A549 (cell line): Measurements from ENCODE around the gene XRCC5. TPM values are rescaled to one million over a fixed set of nuclear protein-coding genes. Genes with fewer than 3 reads are reported as not detected.
A peak's percentile ranks its signal among the peaks of the same experiment; 100 is the strongest.

Source experiments
- ATAC-seq, 2 experiments: fragments of 200-7000 bp in 1 of 2; fragments of >200 bp in 1 of 2; cut with Nextera tagmentation in 1 of 2; cut with Tn5 transposase in 1 of 2; 3 replicates each; pipeline versions ENCODE4 v1.8.0 to v1.9.1; 2018 to 2020; ENCODE audit warnings: mild to moderate bottlenecking in 1 of 2, moderate library complexity in 1 of 2
- CTCF ChIA-PET: fragments of 300-600 bp; sonication (Branson Sonifier 250); formaldehyde crosslinking; extraction: SDS; loops from one replicate; lab custom pipeline; 2021; ENCODE audit warnings: antibody characterized with exemption, inconsistent platforms; lab: Yijun Ruan, JAX
- POLR2A ChIA-PET: fragments of 350-600 bp; formaldehyde crosslinking; extraction: SDS; loops from one replicate; lab custom pipeline; 2021; ENCODE audit warnings: antibody characterized with exemption, inconsistent platforms; lab: Yijun Ruan, JAX
- DNase-seq, 2 experiments: peaks; one replicate each; pipeline versions ENCODE4 v3.0.0 to v3.0.0-alpha.2; 2011 to 2016; ENCODE audit warnings: low read depth in 1 of 2, low spot score in 1 of 2
- FAIRE-seq: peaks from 2 replicates; lab custom pipeline; 2011; peaks lifted over from hg19 to GRCh38; lab: Jason Lieb, UNC
- H3K27ac ChIP-seq, 2 experiments: fragments of >200 bp; sonication (Bioruptor Twin); formaldehyde crosslinking; 3 replicates each; pipeline ENCODE4 v1.5.1; 2016 to 2017
- H3K4me1 ChIP-seq: fragments of >200 bp; sonication (Bioruptor Twin); formaldehyde crosslinking; 3 replicates; pipeline ENCODE4 v1.6.1; 2016
- H3K4me2 ChIP-seq: fragments of >200 bp; sonication (Bioruptor Twin); formaldehyde crosslinking; 3 replicates; pipeline ENCODE4 v1.6.1; 2016
- H3K4me3 ChIP-seq: fragments of >200 bp; sonication (Bioruptor Twin); formaldehyde crosslinking; 3 replicates; pipeline ENCODE4 v1.5.1; 2016
- H3K9me3 ChIP-seq: fragments of >200 bp; sonication (Bioruptor Twin); formaldehyde crosslinking; 3 replicates; pipeline ENCODE4 v1.6.1; 2016
- CBX2 ChIP-seq: fragments of 200-600 bp; sonication (generic); IDR thresholded peaks from 2 replicates; pipeline ENCODE4 v1.6.1; 2016; ENCODE audit warnings: low read depth, mild to moderate bottlenecking, borderline replicate concordance
- CEBPB ChIP-seq, 2 experiments: fragments of >200 bp in 1 of 2; sonication (Bioruptor Twin) in 1 of 2; formaldehyde crosslinking in 1 of 2; IDR thresholded peaks; 2 replicates each; pipeline ENCODE4 v1.6.1; 2012 to 2016
- EHF ChIP-seq: fragments of 250-450 bp; sonication (Bioruptor Pico); IDR thresholded peaks from 2 replicates; pipeline ENCODE4 v1.5.0; 2020; ENCODE audit warnings: mild to moderate bottlenecking
- EHMT2 ChIP-seq: fragments of 200-600 bp; sonication (generic); IDR thresholded peaks from 2 replicates; pipeline ENCODE4 v1.6.1; 2016; ENCODE audit warnings: antibody characterized with exemption, low read depth, mild to moderate bottlenecking, moderate library complexity
- ESRRA ChIP-seq: fragments of 150-350 bp; IDR thresholded peaks from 2 replicates; pipeline ENCODE4 v1.6.1; 2014; ENCODE audit warnings: mild to moderate bottlenecking, low read length, borderline replicate concordance
- FOSB ChIP-seq: fragments of 250-450 bp; sonication (Bioruptor Pico); IDR thresholded peaks from 2 replicates; pipeline ENCODE4 v1.5.0; 2020; ENCODE audit warnings: mild to moderate bottlenecking, moderate library complexity
- FOSL2 ChIP-seq, 2 experiments: fragments of 450-650 bp in 1 of 2; fragments of >200 bp in 1 of 2; sonication (Bioruptor Twin) in 1 of 2; formaldehyde crosslinking; IDR thresholded peaks; 2 replicates each; pipeline versions ENCODE4 v1.5.0 to v1.6.1; 2016 to 2020; ENCODE audit warnings: mild to moderate bottlenecking in 1 of 2, moderate library complexity in 1 of 2
- HDAC2 ChIP-seq: fragments of 200-600 bp; sonication (generic); IDR thresholded peaks from 2 replicates; pipeline ENCODE4 v1.6.1; 2016
- HOXB13 ChIP-seq: fragments of 250-450 bp; sonication (Bioruptor Pico); IDR thresholded peaks from 2 replicates; pipeline ENCODE4 v1.5.0; 2020; ENCODE audit warnings: low read depth, mild to moderate bottlenecking, moderate library complexity
- MYC ChIP-seq: IDR thresholded peaks from 2 replicates; pipeline ENCODE4 v1.6.1; 2012; ENCODE audit warnings: mild to moderate bottlenecking, inconsistent platforms, low read length, improper control_type of control experiment, borderline replicate concordance
- POLR2A ChIP-seq: IDR thresholded peaks from 2 replicates; pipeline ENCODE4 v1.6.1; 2012; ENCODE audit warnings: mild to moderate bottlenecking, low read length
- POLR2AphosphoS2 ChIP-seq: conservative IDR thresholded peaks from 2 replicates; pipeline ENCODE4 v1.6.1; 2012; ENCODE audit warnings: low read length, improper control_type of control experiment, inconsistent platforms
- RAD21 ChIP-seq, 2 experiments: fragments of >200 bp in 1 of 2; sonication (Bioruptor Twin) in 1 of 2; formaldehyde crosslinking in 1 of 2; IDR thresholded peaks in 1 of 2; conservative IDR thresholded peaks in 1 of 2; 2 replicates in 1 of 2; 3 replicates in 1 of 2; pipeline ENCODE4 v1.6.1; 2012 to 2018; ENCODE audit warnings: inconsistent platforms in 1 of 2
- RCOR1 ChIP-seq: fragments of 150-350 bp; IDR thresholded peaks from 2 replicates; pipeline ENCODE4 v1.6.1; 2014; ENCODE audit warnings: antibody characterized with exemption, low read length, low read depth
- RNF2 ChIP-seq: fragments of 200-600 bp; sonication (generic); IDR thresholded peaks from 2 replicates; pipeline ENCODE4 v1.6.1; 2016; ENCODE audit warnings: low read depth, mild to moderate bottlenecking, antibody characterized with exemption, moderate library complexity, borderline replicate concordance
- SMC3 ChIP-seq: fragments of >200 bp; sonication (Bioruptor Twin); formaldehyde crosslinking; IDR thresholded peaks from 3 replicates; pipeline ENCODE4 v1.6.1; 2018; ENCODE audit warnings: inconsistent platforms
- SREBF2 ChIP-seq: fragments of 450-650 bp; IDR thresholded peaks from 2 replicates; pipeline ENCODE4 v1.6.1; 2014; ENCODE audit warnings: mild to moderate bottlenecking, moderate library complexity
- TP53 ChIP-seq: fragments of 250-450 bp; sonication (Bioruptor Pico); IDR thresholded peaks from 2 replicates; pipeline ENCODE4 v1.5.0; 2021; ENCODE audit warnings: mild to moderate bottlenecking, moderate library complexity
- ZC3H11A ChIP-seq: fragments of 450-650 bp; IDR thresholded peaks from 2 replicates; pipeline ENCODE4 v1.6.1; 2014; ENCODE audit warnings: antibody characterized with exemption, mild to moderate bottlenecking
- ZFP36 ChIP-seq: fragments of 450-650 bp; IDR thresholded peaks from 2 replicates; pipeline ENCODE4 v1.6.1; 2014; ENCODE audit warnings: borderline replicate concordance; ENCODE audit not compliant: partially characterized antibody
- WGBS: methylation state at CpG from one replicate; pipeline ENCODE4 v1.1.6; 2017; ENCODE audit errors: missing lambda C conversion rate; 5-methylcytosine and 5-hydroxymethylcytosine counted together
- polyA plus RNA-seq, 4 experiments: library from polyadenylated mRNA; depleted of rRNA in 3 of 4; stranded (reverse); fragments of >200 nt; fragmentation: RNase III in 1 of 4; extraction: RNeasy Plus Mini Kit Qiagen cat#74134 plus additional on column Dnase treatment in 1 of 4; gene quantifications; 2 replicates in 3 of 4; 3 replicates in 1 of 4; pipeline ENCODE4 v1.2.3, GENCODE V29; 2011 to 2017
- TF ChIP-seq, protein P1 (sequence below): fragments of 150-350 bp; IDR thresholded peaks from 2 replicates; pipeline ENCODE4 v1.6.1; 2014; ENCODE audit warnings: low read depth, mild to moderate bottlenecking, low read length
- TF ChIP-seq, protein P2 (sequence below): IDR thresholded peaks from 2 replicates; pipeline ENCODE4 v1.6.1; 2012; ENCODE audit warnings: low read depth, borderline replicate concordance
- TF ChIP-seq, protein P3 (sequence below): fragments of 250-450 bp; sonication (Bioruptor Pico); IDR thresholded peaks from 2 replicates; pipeline ENCODE4 v1.5.0; 2020; ENCODE audit warnings: low read depth, mild to moderate bottlenecking, moderate library complexity
- TF ChIP-seq, protein P4 (sequence below): fragments of >200 bp; sonication (Bioruptor Twin); formaldehyde crosslinking; IDR thresholded peaks from 3 replicates; pipeline ENCODE4 v1.5.1; 2016
- TF ChIP-seq, protein P5 (sequence below): fragments of 250-450 bp; sonication (Bioruptor Pico); IDR thresholded peaks from 2 replicates; pipeline ENCODE4 v1.5.0; 2021; ENCODE audit warnings: mild to moderate bottlenecking, moderate library complexity, borderline replicate concordance
- TF ChIP-seq, protein P6 (sequence below): IDR thresholded peaks from 2 replicates; pipeline ENCODE4 v1.6.1; 2012

XRCC5 gene
- polyA plus RNA-seq, 2 of the 4 experiments (the other 2 are of a cell fraction) = 217 to 430 TPM

DNA sequence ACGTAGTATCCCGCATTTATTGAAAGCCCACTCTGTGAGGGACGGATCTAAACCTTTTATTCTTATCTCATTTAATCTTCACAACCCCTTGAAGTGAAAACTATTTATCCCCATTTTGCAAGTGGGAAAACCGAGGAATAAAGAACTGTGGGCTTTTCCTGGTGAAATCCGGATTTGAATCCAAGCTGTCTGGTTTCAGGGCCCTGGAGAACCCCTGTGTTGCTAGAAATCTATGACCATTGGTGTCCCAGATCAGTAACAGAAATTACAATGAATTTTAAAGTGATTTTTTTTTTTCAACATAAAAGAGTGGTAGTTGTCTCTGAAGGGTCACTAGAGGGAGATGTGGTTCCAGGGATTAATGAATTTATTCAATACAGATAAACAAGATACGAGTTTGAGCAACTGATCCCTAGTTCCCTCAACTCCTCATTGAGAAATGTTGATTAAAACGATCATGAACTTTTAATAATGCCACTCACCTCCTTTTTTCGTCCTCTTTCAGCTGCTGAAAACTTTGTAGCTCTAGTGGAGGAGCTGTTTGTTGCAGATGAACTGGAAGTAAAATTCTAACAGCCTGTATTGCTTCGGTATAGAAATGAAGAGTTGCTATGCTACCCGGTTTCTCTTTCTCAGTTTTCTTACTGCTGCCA, 940 bp downstream of the XRCC5 start (continued):
- TF ChIP-seq, protein P1, sequence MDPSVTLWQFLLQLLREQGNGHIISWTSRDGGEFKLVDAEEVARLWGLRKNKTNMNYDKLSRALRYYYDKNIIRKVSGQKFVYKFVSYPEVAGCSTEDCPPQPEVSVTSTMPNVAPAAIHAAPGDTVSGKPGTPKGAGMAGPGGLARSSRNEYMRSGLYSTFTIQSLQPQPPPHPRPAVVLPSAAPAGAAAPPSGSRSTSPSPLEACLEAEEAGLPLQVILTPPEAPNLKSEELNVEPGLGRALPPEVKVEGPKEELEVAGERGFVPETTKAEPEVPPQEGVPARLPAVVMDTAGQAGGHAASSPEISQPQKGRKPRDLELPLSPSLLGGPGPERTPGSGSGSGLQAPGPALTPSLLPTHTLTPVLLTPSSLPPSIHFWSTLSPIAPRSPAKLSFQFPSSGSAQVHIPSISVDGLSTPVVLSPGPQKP = no peak
- no peak for TF ChIP-seq EHMT2
- TF ChIP-seq RCOR1 = no peak
- TF ChIP-seq SMC3 = no peak; the same call in 2 of the 3 replicates
- peak; percentile 41 to 50; a peak in 4 of 5 replicates for TF ChIP-seq RAD21 (conservative IDR thresholded peaks at IDR 0.05 in 1 of 2, IDR thresholded peaks at IDR 0.05 in 1 of 2)
- TF ChIP-seq EHF (CRISPR knock-in tag) = no peak
- 0 out of 4 replicates have a peak, but pooled peaks of 1 of the 2 experiments have one; percentile 3 for TF ChIP-seq CEBPB (IDR thresholded peaks at IDR 0.05)
- TF ChIP-seq POLR2A = no peak
- TF ChIP-seq, protein P2, sequence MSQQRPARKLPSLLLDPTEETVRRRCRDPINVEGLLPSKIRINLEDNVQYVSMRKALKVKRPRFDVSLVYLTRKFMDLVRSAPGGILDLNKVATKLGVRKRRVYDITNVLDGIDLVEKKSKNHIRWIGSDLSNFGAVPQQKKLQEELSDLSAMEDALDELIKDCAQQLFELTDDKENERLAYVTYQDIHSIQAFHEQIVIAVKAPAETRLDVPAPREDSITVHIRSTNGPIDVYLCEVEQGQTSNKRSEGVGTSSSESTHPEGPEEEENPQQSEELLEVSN = no peak

DNA sequence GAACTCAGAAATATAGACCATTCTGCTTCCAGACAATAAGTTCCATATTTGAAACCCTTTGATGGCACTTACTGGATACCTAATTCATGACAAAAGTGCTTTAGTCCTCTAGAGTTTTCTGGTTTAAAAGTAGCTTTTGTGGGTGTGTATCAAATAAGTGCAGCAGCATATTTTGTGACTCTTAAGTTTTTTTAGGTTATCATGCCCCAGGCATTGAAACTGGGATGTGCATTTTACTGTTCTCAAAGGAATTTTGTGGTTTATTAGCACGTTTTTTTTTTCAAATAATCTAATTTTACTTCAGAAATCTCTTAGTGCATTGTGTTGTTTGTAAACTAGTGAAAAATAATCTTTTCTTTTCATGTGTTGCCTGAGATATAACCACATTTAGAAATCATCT, 1.5 kb downstream of the XRCC5 start:
- ATAC-seq (no peak), FAIRE-seq (no peak), DNase-seq (no peak)
- Histone ChIP-seq H3K4me1 (peaks cover 22% of the 10 kb centered on the region), H3K4me3 (peak overlapping the region; percentile 75), H3K4me2 (peak overlapping the region; percentile 88), H3K9me3 (no peaks in the 10 kb centered on the region), H3K27ac (peak overlapping the region; percentile 91 to 93; a peak in 5 of 6 replicates)
- ChIA-PET POLR2A (no interaction called here), CTCF (interaction anchor here (0.6 to 1.7 kb wide), 10 partner anchors 9 to 553 kb away, joined by 3 to 7 read pairs (median 4); partner anchors contain the start of genes PECR and TMEM169)
- TF ChIP-seq FOSB (CRISPR knock-in tag) (no peak), MYC (no peak), ESRRA (no peak), RNF2 (no peak), POLR2AphosphoS2 (no peak), HDAC2 (no peak), ZC3H11A (no peak), SREBF2 (no peak), HOXB13 (CRISPR knock-in tag) (no peak), FOSL2 (IDR thresholded peaks at IDR 0.05) (no peak), FOSL2 (CRISPR knock-in tag; IDR thresholded peaks at IDR 0.05) (no peak), ZFP36 (no peak), CBX2 (no peak), SMC3 (no peak), TP53 (no peak), EHMT2 (no peak)
- TF ChIP-seq, protein P3, sequence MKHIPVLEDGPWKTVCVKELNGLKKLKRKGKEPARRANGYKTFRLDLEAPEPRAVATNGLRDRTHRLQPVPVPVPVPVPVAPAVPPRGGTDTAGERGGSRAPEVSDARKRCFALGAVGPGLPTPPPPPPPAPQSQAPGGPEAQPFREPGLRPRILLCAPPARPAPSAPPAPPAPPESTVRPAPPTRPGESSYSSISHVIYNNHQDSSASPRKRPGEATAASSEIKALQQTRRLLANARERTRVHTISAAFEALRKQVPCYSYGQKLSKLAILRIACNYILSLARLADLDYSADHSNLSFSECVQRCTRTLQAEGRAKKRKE (CRISPR knock-in tag) = no peak
- TF ChIP-seq, protein P4, sequence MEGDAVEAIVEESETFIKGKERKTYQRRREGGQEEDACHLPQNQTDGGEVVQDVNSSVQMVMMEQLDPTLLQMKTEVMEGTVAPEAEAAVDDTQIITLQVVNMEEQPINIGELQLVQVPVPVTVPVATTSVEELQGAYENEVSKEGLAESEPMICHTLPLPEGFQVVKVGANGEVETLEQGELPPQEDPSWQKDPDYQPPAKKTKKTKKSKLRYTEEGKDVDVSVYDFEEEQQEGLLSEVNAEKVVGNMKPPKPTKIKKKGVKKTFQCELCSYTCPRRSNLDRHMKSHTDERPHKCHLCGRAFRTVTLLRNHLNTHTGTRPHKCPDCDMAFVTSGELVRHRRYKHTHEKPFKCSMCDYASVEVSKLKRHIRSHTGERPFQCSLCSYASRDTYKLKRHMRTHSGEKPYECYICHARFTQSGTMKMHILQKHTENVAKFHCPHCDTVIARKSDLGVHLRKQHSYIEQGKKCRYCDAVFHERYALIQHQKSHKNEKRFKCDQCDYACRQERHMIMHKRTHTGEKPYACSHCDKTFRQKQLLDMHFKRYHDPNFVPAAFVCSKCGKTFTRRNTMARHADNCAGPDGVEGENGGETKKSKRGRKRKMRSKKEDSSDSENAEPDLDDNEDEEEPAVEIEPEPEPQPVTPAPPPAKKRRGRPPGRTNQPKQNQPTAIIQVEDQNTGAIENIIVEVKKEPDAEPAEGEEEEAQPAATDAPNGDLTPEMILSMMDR = no peak
- TF ChIP-seq, protein P5, sequence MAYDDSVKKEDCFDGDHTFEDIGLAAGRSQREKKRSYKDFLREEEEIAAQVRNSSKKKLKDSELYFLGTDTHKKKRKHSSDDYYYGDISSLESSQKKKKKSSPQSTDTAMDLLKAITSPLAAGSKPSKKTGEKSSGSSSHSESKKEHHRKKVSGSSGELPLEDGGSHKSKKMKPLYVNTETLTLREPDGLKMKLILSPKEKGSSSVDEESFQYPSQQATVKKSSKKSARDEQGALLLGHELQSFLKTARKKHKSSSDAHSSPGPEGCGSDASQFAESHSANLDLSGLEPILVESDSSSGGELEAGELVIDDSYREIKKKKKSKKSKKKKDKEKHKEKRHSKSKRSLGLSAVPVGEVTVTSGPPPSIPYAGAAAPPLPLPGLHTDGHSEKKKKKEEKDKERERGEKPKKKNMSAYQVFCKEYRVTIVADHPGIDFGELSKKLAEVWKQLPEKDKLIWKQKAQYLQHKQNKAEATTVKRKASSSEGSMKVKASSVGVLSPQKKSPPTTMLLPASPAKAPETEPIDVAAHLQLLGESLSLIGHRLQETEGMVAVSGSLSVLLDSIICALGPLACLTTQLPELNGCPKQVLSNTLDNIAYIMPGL = no peak
- TF ChIP-seq, protein P1 = no peak
- TF ChIP-seq, protein P6, sequence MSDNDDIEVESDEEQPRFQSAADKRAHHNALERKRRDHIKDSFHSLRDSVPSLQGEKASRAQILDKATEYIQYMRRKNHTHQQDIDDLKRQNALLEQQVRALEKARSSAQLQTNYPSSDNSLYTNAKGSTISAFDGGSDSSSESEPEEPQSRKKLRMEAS = no peak
- WGBS = 0% methylated on average over 1 of the region's 1 CpG
